Measurements from ENCODE around the gene NUP210. TPM values are rescaled to one million over a fixed set of nuclear protein-coding genes. Genes with fewer than 3 reads are reported as not detected.

NUP210 gene
- total RNA-seq, 3 donors from 2014 or later (not counting 1 experiment from before 2014, with no cell fraction given): 156 to 194 (median 179) TPM

- Histone ChIP-seq H3K9me3 (ENCODE audit: control insufficient read depth, insufficient read depth, low read length) (no peaks in the 10 kb centered on the region), H3K36me3 (ENCODE audit: control insufficient read depth, insufficient read depth, low read length) (peaks cover 75% of the 10 kb centered on the region), H3K27ac (ENCODE audit: low read length) (no peak overlapping the region), H3K27me3 (ENCODE audit: control insufficient read depth, insufficient read depth, low read length) (no peaks in the 10 kb centered on the region), H3K4me1 (ENCODE audit: control insufficient read depth, insufficient read depth, low read length) (no peaks in the 10 kb centered on the region), H3K4me3 (ENCODE audit: low read length) (no peak overlapping the region)
- Mint-ChIP-seq H3K4me3 (no peak overlapping the region), H3K4me1 (no peaks in the 10 kb centered on the region), H3K27ac (peak overlapping the region in 1 of 2 donors; percentile 15), H3K36me3 (peaks cover 11% of the 10 kb centered on the region), H3K27me3 (ENCODE audit: low read depth in 2 of 2) (no peaks in the 10 kb centered on the region), H3K9me3 (no peaks in the 10 kb centered on the region)
- intact Hi-C loops (cut with micrococcal nuclease): no loop called here
- no peak for DNase-seq
- 92% methylated on average over 10 of the region's 10 CpGs for WGBS (ENCODE audit: insufficient coverage)
- no peak for TF ChIP-seq CTCF (IDR thresholded peaks at IDR 0.05)
- ATAC-seq: no peak
These were observed 103.5 kb downstream of the NUP210 start for GRCh38 chr3:13316603-13317002.

GRCh38 chr3:13314877-13315276, 105.2 kb downstream of the NUP210 start:
- Mint-ChIP-seq H3K4me3 (no peak overlapping the region), H3K36me3 (peaks cover 11% of the 10 kb centered on the region), H3K27me3 (ENCODE audit: low read depth in 2 of 2) (no peaks in the 10 kb centered on the region), H3K9me3 (no peaks in the 10 kb centered on the region), H3K27ac (peak overlapping the region in 1 of 2 donors; percentile 33), H3K4me1 (no peaks in the 10 kb centered on the region)
- DNase-seq (no peak), ATAC-seq (no peak)
- Histone ChIP-seq H3K27ac (ENCODE audit: low read length) (no peak overlapping the region), H3K9me3 (ENCODE audit: control insufficient read depth, insufficient read depth, low read length) (no peaks in the 10 kb centered on the region), H3K4me3 (ENCODE audit: low read length) (no peak overlapping the region), H3K27me3 (ENCODE audit: control insufficient read depth, insufficient read depth, low read length) (no peaks in the 10 kb centered on the region), H3K4me1 (ENCODE audit: control insufficient read depth, insufficient read depth, low read length) (no peaks in the 10 kb centered on the region), H3K36me3 (ENCODE audit: control insufficient read depth, insufficient read depth, low read length) (peaks cover 61% of the 10 kb centered on the region)
- intact Hi-C loops (cut with micrococcal nuclease): no loop called here
- 90% methylated on average over 3 of the region's 3 CpGs for WGBS (ENCODE audit: insufficient coverage)
- no peak for TF ChIP-seq CTCF (IDR thresholded peaks at IDR 0.05)

- no peak for TF ChIP-seq CTCF (IDR thresholded peaks at IDR 0.05)
- Mint-ChIP-seq H3K27ac (peak overlapping the region in 1 of 2 donors; percentile 33), H3K9me3 (no peaks in the 10 kb centered on the region), H3K36me3 (peaks cover 11% of the 10 kb centered on the region), H3K4me1 (no peaks in the 10 kb centered on the region), H3K4me3 (no peak overlapping the region), H3K27me3 (ENCODE audit: low read depth in 2 of 2) (no peaks in the 10 kb centered on the region)
- Histone ChIP-seq H3K27ac (ENCODE audit: low read length) (no peak overlapping the region), H3K4me3 (ENCODE audit: low read length) (no peak overlapping the region), H3K36me3 (ENCODE audit: control insufficient read depth, insufficient read depth, low read length) (peaks cover 50% of the 10 kb centered on the region), H3K4me1 (ENCODE audit: control insufficient read depth, insufficient read depth, low read length) (no peaks in the 10 kb centered on the region), H3K27me3 (ENCODE audit: control insufficient read depth, insufficient read depth, low read length) (no peaks in the 10 kb centered on the region), H3K9me3 (ENCODE audit: control insufficient read depth, insufficient read depth, low read length) (no peaks in the 10 kb centered on the region)
- DNase-seq (no peak), ATAC-seq (no peak)
- intact Hi-C loops (cut with micrococcal nuclease): no loop called here
- 96% methylated on average over 10 of the region's 10 CpGs for WGBS (ENCODE audit: insufficient coverage)
These were observed 106.3 kb downstream of the NUP210 start for GRCh38 chr3:13313813-13314212.

GRCh38 chr3:13309004-13309403, 111.1 kb downstream of the NUP210 start:
- Histone ChIP-seq H3K27me3 (ENCODE audit: control insufficient read depth, insufficient read depth, low read length) (no peaks in the 10 kb centered on the region), H3K4me3 (ENCODE audit: low read length) (no peak overlapping the region), H3K36me3 (ENCODE audit: control insufficient read depth, insufficient read depth, low read length) (peaks cover 6% of the 10 kb centered on the region), H3K9me3 (ENCODE audit: control insufficient read depth, insufficient read depth, low read length) (no peaks in the 10 kb centered on the region), H3K4me1 (ENCODE audit: control insufficient read depth, insufficient read depth, low read length) (no peaks in the 10 kb centered on the region), H3K27ac (ENCODE audit: low read length) (no peak overlapping the region)
- no peaks in the 10 kb centered on the region for H3K9me3 Mint-ChIP-seq
- WGBS (ENCODE audit: insufficient coverage): 76% methylated on average over 3 of the region's 3 CpGs
- DNase-seq (no peak), ATAC-seq (no peak)
- no peak overlapping the region for H3K4me3 Mint-ChIP-seq
- peaks cover 0 to 5% of the 10 kb centered on the region in 2 donors for H3K4me1 Mint-ChIP-seq
- no peak for TF ChIP-seq CTCF (IDR thresholded peaks at IDR 0.05)
- intact Hi-C loops (cut with micrococcal nuclease): loop anchor here (2.0 to 10.0 kb wide), 2 partner anchors 144 to 214 kb away; no protein-coding TSS in a partner anchor
- H3K27ac Mint-ChIP-seq: peak overlapping the region in 1 of 2 donors; percentile 31
- H3K27me3 Mint-ChIP-seq (ENCODE audit: low read depth in 2 of 2): no peaks in the 10 kb centered on the region
- H3K36me3 Mint-ChIP-seq: no peaks in the 10 kb centered on the region

Data from natural killer cell (primary cell).